ENCODE results near the gene FOXO3. TPM values are rescaled to one million over a fixed set of nuclear protein-coding genes. Genes with fewer than 3 reads are reported as not detected.
"Not testable (repeated sequence)": the region's sequence is repeated elsewhere in the genome, so short reads cannot be mapped to it uniquely, and the experiment has no call there.

Gene FOXO3
- total RNA-seq, 1 experiment from 2014 or later, result 14.4 TPM

GRCh38 chr6:108555399-108556052 lies 5.2 kb upstream of the FOXO3 start:
- no peak for DNase-seq (ENCODE audit: low read depth)

DNA sequence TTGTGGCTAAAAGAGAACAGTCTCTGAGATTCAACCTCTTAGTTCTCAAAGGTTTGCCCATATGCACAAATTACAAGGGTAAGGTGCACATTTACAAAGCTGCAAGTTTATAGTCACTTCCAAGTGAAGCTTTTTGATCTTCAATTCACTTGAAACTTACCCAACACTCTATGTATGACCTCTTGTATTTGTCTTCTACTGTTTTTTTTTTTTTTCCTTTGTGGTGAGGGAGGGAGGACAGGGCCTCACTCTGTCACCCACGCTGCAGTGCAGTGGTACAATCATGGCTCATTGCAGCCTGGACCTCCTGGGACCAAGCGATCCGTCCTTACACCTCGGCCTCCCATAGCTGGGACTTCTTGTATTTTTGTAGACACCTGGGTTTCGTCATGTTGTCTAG lies 4.5 kb upstream of the FOXO3 start:
- DNase-seq (ENCODE audit: low read depth), result no peak

DNA sequence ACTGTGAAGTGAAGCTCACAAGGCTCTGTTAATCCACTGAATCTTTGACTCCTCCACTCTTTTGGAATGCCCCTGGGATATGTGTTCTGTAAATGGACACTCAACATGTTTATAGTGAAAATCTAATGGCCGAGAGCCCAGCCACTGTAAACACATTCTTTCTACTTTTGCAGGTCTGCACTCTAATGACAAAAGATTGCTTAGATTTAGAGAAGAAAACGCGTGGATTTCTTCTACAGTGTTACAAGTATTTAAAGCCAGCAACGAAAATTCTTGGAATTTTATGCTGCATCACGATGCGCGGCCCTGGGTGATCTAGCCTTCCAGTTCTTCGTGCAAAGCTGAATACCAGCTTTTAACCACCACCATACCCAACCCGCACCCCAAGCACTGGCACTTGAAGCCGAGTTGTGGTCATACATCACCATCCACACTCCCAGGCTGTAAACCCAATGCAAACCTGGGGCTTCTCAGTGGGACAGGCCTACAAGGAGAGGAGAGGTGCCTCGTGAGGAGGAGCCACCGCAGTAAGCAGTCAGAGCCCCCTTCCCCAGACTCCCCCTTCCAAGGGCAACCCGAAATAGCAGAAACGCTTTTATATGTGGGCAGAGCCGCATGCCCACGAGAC lies 3.7 kb upstream of the FOXO3 start:
- DNase-seq (ENCODE audit: low read depth), result no peak

GRCh38 chr6:108557494-108558371 lies 3.0 kb upstream of the FOXO3 start:
- peak; percentile 53 for DNase-seq (ENCODE audit: low read depth)

DNA sequence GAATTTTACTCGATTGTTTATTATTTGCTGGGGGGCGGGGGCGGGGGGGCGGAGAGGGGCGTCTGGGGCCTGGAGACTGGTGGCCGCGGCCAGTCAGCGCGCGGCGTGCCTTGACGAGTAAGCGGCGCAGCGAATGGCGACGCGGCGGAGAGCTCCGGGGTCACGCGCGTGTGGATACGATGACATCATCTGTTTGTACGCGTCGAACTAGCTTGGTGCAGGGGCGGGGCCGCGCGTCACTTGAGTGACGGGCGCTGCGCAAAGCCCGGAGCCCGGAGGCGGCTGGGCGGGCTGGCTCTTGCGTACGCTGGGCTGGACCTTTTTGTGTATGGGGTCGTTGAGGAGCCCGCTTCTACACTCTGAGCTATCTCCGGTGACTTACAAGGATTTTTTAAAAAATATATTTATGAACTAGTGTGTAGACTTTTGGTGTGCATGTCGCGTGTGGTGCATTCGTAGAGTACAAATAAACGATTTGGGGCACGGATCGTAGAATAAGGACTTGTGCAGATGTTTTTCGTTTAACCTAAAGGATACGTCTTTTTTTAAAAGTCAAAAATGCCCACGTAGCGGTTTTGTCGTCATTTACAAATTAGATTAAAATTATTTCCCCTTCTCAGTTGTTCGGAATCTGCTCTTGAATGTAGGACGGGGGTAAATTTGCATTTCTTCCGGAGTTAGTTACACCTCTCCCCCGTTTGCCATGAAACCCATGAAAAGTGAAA lies 2.2 kb upstream of the FOXO3 start:
- peak; percentile 99 for DNase-seq (ENCODE audit: low read depth)

DNA sequence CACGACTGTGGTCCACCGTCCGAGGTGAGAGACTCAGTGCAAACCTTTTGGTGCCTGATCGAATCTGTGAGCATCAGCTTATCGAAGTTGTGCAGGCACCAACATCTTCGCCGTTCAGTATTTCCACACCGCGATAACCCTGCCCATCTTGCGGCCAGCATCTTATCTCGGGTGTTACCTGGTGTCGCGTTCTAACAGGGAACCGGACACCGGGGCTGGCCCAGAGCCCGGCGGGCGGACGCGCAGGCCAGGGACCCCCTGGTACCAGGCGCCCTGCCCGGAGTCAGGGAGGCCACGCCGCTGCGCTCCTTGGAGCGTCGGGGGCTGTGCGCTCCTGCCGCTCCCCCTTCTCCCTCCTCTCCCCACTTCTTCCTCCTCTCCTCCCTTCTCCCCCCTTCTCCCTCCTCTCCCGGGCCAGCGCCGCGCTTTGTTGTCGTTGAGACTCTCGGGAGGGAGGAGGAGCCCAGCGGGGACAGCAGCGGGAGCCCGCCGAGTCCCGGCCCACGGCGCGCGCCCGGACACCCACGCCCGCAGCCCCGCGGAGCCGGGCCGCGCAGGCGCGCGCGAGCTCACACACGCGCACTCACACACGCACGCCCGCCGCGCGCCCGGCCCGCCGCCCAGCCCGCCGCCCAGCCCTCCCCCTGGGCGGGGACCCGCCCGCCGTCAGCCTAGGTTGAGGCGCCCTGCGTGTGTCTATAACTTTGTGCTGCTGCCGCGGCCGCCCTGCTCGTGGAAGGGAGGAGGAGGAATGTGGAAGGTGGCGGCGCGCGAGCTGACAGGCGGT lies 1.4 kb upstream of the FOXO3 start:
- peak; percentile 90 for DNase-seq (ENCODE audit: low read depth)

GRCh38 chr6:108559884-108560462 lies 744 bp upstream of the FOXO3 start:
- peak; percentile 84 for DNase-seq (ENCODE audit: low read depth)

DNA sequence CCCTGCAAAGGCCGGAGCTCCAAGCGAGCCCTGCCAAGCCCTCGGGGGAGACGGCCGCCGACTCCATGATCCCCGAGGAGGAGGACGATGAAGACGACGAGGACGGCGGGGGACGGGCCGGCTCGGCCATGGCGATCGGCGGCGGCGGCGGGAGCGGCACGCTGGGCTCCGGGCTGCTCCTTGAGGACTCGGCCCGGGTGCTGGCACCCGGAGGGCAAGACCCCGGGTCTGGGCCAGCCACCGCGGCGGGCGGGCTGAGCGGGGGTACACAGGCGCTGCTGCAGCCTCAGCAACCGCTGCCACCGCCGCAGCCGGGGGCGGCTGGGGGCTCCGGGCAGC lies 561 bp downstream of the FOXO3 start:
- DNase-seq (ENCODE audit: low read depth), result not testable (repeated sequence)

DNA sequence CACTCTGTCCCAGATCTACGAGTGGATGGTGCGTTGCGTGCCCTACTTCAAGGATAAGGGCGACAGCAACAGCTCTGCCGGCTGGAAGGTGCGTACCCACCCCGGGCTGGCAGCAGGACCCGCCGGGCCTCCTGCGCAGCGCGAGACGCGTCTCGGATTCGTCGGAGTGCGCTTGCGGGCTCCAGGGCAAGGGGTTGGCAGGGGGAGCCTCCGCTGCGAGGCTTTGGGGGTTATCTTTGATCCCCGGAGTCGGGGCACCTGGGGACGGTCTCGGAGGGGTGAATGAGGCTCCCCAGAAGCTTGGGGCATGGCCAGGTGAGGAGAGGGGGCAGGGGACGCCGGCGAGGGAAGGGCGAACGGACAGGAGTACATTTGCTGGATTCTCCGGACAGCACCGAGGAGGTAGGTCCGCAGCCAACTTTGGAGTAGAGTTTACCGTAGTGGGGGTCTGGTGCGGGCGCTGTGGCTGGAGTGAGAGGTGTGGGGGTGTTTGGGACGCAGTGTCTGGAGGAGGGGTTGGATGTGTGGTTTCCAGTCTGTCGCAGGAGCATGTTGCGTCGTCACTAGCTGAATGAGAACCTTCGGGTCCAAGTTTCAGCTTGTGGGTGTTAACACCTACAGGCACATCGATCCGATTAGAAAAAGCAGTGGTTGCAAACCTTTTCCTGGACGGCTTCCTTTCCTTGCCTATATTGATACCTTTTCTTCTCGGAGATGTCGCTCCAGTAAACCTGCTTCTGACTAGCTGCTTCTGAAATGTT lies 1.2 kb downstream of the FOXO3 start:
- peak; percentile 59 for DNase-seq (ENCODE audit: low read depth)

DNA sequence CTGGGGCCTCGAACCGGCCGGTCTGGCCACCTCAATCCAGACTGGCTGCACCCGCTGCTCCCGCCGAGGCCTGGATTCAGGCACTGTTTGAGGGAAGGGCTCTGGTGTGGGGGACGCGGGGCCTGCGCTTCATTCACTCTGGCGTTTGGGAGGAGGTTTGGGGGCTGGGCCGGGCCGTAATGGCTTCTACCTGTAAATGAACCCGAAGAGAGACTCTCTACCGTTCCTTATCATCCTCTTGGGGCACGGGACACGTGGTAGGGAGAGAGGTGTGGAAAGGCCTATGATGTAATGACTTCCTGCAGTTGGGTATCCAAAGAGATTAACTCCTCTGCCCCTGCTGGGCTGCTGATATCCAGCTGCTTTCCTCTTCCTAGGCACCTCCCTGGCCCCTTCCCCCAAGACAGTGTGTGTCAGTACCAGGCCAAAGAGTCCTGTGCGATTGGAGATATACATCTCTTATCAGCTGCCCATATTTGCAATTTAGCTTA lies 1.8 kb downstream of the FOXO3 start:
- DNase-seq (ENCODE audit: low read depth), result peak; percentile 91

GRCh38 chr6:108563292-108563691 lies 2.6 kb downstream of the FOXO3 start:
- DNase-seq (ENCODE audit: low read depth), result no peak

- peak; percentile 90 for DNase-seq (ENCODE audit: low read depth)
These were observed 3.5 kb downstream of the FOXO3 start for GRCh38 chr6:108564178-108564577.

DNA sequence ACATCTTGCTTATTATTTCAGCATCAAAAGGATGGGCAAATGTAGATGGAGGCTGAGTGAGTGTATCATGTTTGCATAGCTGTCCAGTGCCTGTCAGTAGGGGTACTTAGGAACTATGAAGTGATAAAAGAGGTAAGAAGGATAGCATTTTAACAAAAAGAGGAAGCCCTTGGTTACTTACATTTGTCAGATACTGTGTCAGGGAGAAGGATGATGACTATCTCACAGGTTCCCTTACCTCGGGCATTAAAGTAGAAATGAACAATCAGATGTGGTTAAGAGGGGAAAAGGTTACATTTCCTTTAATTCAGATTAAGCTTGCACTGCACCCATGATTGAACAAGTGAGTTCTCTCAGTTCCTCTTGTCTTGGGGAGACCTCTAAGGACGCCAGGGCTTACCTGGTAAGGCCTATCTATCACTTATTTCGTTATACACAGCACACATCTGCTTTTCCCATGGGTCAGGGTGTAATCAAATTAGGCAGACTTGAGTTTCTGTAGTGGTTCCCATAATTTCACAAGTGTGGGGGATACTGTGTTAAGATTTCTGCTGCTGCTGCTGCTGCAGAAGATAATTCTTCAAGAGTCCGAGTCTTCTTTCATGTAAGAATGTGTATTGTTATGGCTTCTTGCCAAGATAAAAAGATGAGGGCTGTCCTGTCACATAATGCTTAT lies 4.5 kb downstream of the FOXO3 start:
- DNase-seq (ENCODE audit: low read depth), result peak; percentile 14

- DNase-seq (ENCODE audit: low read depth), result peak; percentile 14
These were observed 5.2 kb downstream of the FOXO3 start for GRCh38 chr6:108565893-108566292.

- no peak for DNase-seq (ENCODE audit: low read depth)
These were observed 5.7 kb downstream of the FOXO3 start for GRCh38 chr6:108566406-108566805.

GRCh38 chr6:108568101-108568500 lies 7.4 kb downstream of the FOXO3 start:
- DNase-seq (ENCODE audit: low read depth), result no peak

- no peak for DNase-seq (ENCODE audit: low read depth)
These were observed 8.0 kb downstream of the FOXO3 start for GRCh38 chr6:108568551-108569305.

DNA sequence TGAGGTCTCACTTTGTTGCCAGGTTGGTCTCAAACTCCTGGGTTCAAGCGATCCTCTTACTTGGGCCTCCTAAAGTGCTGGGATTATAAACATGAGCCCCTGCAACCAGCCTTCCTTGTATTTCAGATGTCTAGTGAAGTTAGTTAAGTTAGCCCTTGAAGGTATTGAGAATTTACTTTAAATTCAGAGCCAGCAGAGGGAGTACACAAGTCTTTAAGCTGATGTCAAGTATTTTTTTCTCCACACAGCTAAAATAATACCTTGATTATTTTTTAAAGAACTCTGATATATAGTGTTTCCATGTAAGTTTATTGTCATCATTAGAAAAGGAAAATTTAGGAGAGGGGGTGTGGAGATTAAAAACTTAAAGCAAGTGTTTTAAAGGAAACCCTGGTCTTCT lies 9.8 kb downstream of the FOXO3 start:
- DNase-seq (ENCODE audit: low read depth), result no peak
